ENCODE data around the gene SGCA. TPM values are rescaled to one million over a fixed set of nuclear protein-coding genes. Genes with fewer than 3 reads are reported as not detected.

The SGCA gene
- total and polyA plus RNA-seq, 2 of the 13 experiments (the other 11 are each of a cell fraction or from before 2014, with no cell fraction given): not detected

GRCh38 chr17:50149417-50150353, 16.1 kb upstream of the SGCA start (continued):
- no peak for TF ChIP-seq ZNF430 (CRISPR knock-in tag; IDR thresholded peaks at IDR 0.05)
- no peak; the same call in 1 of the 2 replicates for TF ChIP-seq ZNF446 (CRISPR knock-in tag; IDR thresholded peaks at IDR 0.05)
- no peak for TF ChIP-seq ARID3A (IDR thresholded peaks at IDR 0.05; ENCODE audit: low read depth, low read length)
- TF ChIP-seq ZNF792 (CRISPR knock-in tag; IDR thresholded peaks at IDR 0.05): no peak
- TF ChIP-seq JUND (CRISPR knock-in tag; IDR thresholded peaks at IDR 0.05): peak; percentile 17; the same call in 1 of the 2 replicates
- TF ChIP-seq CEBPZ (IDR thresholded peaks at IDR 0.05; ENCODE audit: low read length): no peak
- TF ChIP-seq U2AF1 (optimal IDR thresholded peaks at IDR 0.05; ENCODE audit: low read depth, low read length): no peak
- no peak; the same call in 1 of the 2 replicates for TF ChIP-seq ZNF318 (CRISPR knock-in tag; IDR thresholded peaks at IDR 0.05)
- no peak for TF ChIP-seq ZNF432 (CRISPR knock-in tag; IDR thresholded peaks at IDR 0.05; ENCODE audit: borderline replicate concordance)
- no peak for TF ChIP-seq PCBP1 (IDR thresholded peaks at IDR 0.05; ENCODE audit: borderline replicate concordance, low read depth, low read length)
- TF ChIP-seq ATF5 (CRISPR knock-in tag; IDR thresholded peaks at IDR 0.05; ENCODE audit: low read depth): no peak
- TF ChIP-seq JUN (CRISPR knock-in tag; IDR thresholded peaks at IDR 0.05): no peak
- no peak; the same call in 1 of the 2 replicates for TF ChIP-seq CERS6 (CRISPR knock-in tag; IDR thresholded peaks at IDR 0.05)
